Measurements from ENCODE around the gene E2F4.

E2F4 gene

DNA sequence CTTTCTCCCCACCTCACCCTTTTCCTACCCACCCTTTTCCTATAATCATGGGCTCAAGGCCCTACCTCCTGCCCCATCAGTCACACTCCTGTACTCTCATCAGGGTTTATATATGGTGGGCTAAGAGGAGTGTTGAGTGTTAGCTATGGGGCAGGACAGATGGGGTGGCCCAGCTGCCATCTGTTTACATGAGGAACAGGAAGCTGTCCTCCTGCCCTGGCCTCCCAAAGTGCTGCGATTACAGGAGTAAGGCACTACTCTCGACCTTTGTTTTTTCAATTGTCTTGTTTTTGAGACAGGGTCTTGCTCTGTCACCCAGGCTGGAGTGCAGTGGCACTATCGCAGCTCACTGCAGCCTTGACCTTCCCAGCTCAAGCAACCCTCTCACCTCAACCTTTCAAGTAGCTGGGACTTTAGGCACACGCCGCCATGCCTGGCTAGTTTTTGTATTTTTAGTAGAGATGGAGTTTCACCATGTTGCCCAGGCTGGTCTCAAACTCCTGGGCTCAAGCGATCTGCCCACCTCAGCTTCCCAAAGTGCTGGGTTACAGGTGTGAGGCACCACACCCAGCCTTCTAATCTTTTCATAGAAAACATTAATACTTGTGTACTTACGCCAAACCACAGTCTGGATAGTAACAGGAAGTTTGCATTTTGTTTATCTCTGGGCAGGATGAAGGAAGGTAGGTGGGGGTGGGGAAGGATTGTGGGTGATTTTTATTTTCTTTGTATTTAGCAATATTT, 33.9 kb upstream of the E2F4 start:
- no peak for DNase-seq

DNA sequence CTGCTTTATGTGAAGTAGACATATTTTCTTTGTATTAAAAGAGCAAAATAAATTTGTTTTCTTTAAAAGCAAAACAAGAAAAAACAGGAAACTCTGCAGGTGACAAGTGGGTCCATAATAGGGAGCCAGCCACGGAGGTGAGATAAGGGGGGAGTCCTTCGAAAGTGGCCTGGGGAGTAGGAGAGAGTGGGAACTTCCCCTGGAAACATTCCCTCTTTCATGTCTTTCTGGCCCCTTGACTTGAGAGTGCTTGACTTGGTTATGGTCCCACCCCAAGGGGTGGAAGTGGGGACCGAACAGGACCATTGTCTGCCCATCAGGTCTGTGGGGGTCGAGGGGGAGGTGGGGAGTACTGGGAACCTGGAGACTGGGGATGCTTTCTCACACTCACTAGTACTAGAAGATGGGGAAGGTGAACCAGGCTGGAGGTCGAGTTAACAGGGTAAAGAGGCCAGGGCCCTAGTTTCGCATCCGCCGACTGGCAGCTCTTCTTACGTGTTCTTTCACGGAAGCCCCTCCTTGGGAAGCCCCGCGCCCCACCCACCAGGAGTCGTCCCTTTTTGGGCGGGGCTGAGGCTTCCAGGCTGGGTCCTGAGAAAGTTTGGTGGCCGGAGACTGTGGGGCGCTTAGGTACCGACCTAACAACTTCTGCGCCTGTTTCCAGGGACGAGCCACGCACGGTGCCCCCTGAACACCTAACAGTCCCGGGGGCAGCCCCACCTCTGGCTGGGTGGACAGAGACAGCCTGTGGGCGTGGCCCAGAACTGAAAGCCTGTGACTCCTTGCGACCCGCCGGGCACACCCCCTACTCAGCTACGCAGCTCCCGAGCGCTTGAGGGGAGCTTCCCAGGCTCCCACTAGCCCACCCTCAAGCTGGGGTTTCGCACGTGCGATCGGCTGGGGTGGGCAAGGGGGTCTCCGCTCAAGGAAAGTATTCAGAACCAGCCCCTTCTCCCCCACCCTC, 33.0 kb upstream of the E2F4 start:
- peak; percentile 7 for DNase-seq

DNA sequence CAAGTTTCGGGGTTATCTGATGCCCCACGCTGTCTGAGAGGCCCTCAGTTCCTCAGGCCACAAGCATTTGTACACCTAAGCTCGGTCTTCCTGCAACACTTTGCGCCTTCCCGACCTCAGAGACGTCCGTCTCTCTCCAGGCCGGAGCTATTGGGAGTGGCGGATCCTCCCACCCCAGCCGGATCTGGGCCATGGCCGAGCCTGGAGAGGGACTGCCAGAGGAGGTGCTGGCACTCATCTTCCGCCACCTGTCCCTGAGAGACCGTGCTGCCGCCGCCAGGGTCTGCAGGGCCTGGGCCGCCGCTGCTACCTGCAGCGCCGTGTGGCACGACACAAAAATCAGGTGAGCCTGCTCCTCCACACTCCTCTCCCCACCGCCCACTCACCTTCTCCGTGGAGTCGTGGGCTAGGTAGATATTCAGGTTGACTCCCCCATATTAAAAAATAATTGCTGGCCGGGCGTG, 30.3 kb upstream of the E2F4 start:
- no peak for DNase-seq

DNA sequence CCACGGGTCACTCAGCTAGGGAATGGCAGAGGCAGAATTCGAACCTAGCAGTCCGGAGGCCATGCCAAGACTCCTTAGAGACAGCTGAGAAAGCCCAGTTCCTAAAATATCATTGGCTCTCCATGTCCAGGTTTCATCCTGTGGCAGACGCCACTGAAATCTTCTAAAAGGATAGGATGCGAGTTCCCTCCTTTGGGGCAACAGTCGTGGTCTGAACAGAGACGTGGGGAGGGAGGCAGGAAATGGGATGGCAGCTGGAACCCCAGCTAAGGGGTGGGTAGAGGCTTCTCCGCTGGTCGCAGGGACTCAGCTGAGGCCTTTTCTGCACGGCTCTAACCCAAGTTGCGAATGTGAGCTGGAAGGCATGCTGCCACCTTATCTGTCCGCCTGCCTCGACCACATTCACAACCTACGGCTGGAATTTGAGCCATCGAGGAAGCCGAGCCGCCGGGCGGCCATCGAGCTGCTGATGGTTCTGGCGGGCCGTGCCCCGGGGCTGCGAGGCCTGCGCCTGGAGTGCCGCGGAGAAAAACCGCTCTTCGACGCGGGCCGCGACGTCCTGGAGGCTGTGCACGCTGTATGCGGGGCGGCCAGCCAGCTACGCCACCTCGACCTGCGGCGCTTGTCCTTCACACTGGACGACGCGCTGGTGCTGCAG, 29.3 kb upstream of the E2F4 start:
- no peak for DNase-seq

DNA sequence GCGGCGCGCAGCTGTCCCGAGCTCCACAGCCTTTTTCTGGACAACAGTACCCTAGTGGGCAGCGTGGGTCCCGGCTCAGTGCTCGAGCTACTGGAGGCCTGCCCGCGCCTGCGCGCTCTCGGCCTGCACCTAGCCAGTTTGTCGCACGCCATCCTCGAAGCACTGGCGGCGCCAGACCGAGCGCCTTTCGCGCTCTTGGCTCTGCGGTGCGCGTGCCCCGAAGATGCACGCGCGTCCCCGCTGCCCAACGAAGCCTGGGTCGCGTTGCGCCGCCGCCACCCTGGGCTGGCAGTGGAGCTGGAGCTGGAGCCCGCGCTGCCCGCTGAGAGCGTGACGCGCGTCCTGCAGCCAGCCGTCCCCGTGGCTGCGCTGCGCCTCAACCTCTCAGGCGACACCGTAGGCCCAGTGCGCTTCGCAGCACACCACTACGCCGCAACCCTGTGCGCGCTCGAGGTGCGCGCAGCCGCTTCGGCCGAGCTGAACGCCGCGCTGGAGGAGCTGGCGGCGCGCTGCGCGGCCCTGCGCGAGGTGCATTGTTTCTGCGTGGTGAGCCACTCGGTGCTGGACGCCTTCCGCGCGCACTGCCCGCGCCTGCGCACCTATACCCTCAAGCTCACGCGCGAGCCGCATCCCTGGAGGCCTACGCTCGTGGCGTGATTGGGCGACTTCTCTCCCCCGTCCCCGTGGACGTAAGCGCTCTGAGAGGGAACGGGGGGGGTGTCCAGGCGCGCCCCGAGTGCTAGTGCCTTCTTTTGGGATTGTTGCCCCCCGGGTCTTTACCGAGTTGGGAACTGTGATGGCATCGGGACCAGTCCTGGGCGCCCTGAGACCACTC, 28.6 kb upstream of the E2F4 start:
- DNase-seq, result peak; percentile 49

DNA sequence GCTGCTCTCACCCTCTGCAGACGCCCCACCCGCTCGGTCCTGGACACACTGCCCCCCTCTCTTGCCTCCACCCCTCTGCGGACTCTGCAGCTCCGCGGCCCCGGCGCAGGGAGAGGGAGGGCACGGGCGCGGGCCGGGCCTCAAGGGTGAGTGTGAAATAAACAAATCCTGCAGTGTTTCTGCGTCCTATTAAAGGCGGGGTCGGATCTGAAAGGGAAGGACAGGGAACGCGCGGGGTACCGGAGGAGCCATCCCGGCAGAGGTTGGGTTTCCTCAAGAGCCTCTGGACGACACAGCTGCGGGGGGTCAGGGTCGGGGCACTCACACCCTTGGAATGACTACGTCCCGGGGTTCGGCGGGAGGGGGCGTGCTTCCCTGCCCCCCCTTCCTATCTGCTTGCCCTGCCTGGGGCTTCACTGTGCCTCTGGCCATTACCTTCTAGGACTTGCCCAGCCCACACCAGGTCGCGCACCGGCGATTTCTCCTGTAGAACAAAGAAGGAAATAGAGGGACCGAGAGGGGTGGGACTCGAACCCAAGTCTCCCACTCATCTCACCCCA, 27.9 kb upstream of the E2F4 start:
- no peak for DNase-seq

DNA sequence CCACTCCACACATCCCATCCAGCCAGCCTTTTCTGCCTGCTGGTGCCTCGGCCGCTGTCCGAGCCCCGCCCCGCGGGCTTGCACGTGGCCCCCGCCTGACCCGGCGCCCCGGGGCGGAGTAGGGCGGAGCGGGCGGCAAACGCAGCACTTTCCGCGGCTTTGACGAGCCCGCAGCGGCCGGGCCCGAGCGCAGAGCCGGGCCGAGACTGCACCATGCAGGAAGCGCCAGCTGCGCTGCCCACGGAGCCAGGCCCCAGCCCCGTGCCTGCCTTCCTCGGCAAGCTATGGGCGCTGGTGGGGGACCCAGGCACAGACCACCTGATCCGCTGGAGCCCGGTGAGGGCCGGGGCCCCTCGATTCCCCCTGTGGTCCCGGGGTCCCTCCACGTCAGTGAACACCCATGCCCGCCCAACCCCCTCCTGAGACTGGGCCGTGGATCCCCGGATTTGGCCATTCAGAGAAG, 27.3 kb upstream of the E2F4 start, which contains the start of gene HSF4:
Gene HSF4, plus strand, starts transcription at position 147 of the 463 bp plus-strand sequence. Its CDS starts 67 bp downstream, at position 214.
- DNase-seq, result no peak

DNA sequence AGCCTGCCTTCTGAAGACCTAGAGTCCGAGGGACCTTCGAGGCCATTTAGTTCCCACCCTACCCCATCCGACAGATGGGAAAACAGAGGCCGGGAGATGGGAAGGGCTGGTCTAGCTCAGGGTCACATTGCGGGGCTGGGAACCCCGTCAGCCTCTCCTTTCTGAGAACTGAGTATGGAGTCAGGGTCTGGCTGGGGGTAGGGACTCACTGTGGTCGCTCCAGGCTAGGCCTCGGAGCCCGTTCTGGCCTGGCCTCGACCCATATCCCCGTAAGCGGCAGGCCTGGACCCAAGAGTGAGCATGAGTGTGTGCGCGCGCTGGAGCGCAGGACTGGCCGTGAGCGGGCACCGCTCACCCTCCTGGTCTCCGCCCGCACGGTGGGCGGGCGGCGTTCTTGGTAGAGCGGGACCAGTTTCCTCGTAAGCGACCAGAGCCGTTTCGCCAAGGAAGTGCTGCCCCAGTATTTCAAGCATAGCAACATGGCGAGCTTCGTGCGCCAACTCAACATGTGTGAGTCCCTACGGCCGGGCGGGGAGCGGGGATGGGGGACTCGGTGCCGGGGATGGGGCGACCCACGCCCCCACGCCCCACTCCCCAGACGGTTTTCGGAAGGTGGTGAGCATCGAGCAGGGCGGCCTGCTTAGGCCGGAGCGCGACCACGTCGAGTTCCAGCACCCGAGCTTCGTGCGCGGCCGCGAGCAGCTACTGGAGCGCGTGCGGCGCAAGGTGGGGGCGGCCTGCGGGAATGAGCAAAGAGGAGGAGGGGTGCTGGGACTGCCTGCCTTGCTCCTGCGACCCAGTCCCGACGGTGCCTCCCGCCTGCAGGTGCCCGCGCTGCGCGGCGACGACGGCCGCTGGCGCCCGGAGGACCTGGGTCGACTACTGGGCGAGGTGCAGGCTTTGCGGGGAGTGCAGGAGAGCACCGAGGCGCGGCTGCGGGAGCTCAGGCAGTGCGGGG, 26.6 kb upstream of the E2F4 start:
- DNase-seq, result no peak

DNA sequence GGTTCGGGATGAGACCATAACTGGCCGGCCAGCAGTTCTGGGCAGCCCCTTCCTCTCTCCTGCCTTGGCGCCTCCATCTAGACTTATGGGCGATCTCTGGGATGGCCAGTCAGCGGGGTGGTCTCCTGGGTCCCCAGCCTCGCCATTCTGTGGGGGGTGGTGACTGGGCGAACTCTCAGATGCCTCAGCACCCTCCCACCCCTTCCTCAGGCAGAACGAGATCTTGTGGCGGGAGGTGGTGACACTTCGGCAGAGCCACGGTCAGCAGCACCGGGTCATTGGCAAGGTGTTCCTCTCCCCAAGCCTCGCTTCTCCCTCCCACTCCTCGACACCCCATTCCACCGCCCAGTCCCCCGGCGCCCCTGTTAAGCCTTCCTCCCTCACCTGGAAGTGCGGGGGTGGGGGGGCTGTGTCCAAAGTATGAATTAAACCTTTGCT, 25.8 kb upstream of the E2F4 start:
- DNase-seq, result no peak

DNA sequence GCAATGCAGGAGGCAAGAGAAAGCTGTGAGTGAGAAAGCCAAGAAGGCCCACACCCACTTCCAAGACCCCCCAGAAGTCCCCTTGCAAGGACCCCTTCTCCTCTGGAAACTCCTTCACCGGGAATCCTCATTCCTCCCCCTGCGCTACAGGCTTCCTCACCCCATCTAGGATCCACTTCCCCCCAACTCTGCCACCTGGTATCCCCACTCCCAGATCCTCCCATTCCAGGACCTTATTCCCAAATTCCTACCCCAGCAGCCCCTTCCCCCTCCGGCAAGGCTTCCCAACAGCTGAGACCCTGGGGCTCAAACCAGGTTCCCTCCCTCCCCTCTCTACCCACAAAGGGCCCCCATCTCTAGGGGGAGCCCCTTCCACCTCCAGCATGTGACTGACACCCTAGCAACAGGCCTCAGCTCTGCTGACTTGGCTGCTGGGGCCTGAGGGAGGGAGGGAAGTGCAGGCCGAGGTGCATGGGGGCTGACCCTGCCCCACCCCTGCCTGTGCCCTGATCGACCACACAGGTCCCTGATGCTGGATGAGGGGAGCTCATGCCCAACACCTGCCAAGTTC, 25.3 kb upstream of the E2F4 start:
- DNase-seq, result no peak

DNA sequence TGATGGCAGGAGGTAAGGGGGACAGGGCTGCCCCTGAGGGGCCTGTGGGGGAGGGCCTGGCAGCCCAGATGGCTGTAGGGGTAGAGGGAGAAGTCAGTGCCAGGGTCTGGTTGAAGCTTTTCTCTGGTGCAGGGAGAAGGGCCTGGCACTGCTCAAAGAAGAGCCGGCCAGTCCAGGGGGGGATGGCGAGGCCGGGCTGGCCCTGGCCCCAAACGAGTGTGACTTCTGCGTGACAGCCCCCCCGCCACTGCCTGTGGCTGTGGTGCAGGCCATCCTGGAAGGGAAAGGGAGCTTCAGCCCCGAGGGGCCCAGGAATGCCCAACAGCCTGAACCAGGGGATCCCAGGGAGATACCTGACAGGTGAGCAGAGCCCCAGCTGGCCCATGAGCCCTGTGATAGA, 24.4 kb upstream of the E2F4 start:
- DNase-seq, result no peak

DNA sequence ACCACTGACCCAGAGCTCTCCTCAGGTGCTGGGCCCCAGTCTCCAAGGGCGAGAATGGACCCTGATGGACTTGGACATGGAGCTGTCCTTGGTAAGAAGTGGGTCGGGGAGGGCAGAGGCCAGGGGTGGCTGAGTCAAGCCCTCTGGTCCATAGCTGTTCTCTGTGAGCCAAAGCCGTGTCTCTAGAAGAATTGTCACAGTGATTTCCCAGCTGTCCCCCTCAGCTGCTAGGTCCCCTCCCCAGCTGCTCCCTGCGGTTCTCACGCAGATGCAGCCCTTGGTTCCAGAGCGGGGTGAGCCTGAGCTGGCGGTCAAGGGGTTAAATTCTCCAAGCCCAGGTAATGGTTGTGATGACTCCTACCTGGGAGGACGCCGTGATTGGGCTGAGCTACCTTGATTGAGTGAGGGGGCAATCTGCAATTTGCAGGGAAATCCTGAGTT, 22.9 kb upstream of the E2F4 start:
- no peak for DNase-seq

DNA sequence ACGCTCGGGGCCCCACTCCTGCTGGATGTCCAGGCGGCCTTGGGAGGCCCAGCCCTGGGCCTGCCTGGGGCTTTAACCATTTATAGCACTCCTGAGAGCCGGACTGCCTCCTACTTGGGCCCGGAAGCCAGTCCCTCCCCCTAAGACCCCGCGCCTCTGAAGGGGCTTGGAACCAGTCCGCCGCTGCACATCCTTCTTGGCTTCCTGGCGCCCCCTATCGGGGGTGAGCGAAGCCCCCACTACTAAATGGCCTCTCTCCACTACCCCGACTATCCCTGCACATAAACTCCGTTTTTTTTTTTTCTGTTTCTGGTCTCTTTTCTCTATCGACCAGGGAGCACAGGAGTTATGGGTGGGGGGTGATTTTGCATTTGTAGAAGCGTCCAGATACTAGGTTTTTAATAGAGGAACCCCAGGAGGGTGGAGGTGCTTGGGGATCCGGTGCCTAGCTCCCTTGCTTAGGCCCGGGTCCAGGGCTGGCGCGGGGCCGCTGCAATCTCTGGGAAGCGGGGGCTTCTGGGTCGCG, 22.2 kb upstream of the E2F4 start:
- DNase-seq, result peak; percentile 5

DNA sequence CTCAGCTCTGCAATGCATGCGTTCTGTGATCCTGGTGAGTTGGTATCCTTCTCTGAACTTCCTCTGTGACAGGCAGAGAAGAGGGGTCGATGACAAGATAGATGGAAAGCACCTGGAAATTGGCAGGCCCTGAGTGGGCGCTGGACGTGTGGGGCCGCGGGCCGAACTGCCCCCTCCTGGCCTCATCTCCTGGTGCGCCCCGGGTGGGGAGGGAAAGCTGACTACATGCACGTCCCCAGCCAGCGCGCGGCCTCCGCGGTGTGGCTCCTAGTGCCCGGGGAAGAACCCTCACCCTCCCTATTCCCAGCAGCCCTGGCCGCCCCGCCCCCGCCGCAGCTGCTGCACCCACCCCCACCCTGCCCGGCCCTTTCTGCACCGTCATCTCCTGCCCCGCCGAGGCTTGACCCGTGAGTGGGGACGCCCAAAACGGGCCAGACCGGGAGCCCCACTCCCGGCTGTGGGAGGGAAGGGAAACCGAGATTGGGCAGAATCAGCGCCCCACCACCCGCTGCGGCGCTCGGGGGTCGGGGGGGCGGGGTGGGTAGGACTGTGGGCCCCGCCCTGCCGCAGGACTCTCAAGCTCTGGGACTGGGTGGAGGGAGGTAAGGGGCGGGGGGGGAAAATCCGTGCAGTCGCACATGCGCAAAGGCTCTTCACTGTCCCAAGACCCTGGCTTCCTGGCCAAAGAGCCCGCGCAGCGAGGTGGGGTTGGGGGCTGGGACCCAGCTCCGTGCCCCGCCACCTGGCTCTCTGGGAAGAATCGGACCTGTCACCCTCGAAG, 21.6 kb upstream of the E2F4 start, which contains the start of gene NOL3:
Gene NOL3, plus strand, starts transcription at position 371 of the 781 bp plus-strand sequence.
- peak; percentile 41 for DNase-seq

DNA sequence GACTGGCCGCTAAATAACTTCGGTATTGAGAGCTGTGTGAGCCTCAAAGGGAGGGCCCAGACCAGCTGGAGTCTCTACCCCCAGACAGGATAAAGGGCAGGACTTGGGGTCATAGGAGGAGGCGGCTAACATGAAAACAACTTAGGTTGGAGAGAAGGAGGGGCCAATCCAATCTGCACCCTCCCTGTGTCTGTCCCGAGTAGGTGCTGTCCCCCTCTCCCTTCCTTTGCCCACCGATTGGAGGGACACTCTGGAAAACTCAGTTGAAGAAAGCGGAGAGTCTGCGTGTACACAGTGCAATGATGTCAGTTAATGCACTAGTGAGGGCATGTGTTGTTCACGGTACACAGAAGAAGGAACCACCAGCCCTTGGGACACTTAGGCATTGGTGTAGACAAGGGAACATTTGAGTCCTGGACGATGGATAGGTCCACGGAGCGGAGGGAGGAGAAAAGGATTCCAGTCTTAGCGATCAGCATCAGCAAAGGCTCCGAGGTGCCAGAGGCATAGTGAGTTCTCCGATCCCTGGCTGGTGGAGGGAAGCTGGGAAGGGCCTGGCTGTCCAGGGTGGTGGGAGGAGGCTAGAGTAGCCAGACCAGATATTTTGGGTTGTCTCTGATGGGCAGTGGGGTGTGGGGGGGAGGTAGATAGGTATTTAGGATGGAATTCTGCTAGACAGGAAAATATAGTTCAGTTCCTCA, 20.9 kb upstream of the E2F4 start:
- DNase-seq, result no peak

DNA sequence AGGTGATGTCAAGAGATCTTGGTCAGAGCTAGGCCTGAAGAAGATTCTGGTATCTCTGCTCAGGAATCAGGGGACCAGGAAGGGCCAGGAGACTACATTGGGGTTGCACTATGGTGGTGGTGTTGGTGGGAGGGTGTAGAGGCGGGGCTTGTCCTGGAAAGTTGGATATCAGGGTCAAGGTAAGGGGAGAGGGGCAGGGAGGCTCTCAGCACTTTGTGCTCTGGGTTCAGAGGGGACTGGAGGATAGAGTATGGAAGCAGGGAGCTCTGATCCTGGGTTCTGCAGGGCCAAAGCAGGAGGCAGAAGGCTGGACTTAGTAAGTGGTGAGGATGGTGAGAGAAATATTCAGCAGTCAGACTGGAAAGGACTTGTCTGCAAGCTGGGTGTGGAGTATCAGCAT, 18.6 kb upstream of the E2F4 start:
- DNase-seq, result no peak

DNA sequence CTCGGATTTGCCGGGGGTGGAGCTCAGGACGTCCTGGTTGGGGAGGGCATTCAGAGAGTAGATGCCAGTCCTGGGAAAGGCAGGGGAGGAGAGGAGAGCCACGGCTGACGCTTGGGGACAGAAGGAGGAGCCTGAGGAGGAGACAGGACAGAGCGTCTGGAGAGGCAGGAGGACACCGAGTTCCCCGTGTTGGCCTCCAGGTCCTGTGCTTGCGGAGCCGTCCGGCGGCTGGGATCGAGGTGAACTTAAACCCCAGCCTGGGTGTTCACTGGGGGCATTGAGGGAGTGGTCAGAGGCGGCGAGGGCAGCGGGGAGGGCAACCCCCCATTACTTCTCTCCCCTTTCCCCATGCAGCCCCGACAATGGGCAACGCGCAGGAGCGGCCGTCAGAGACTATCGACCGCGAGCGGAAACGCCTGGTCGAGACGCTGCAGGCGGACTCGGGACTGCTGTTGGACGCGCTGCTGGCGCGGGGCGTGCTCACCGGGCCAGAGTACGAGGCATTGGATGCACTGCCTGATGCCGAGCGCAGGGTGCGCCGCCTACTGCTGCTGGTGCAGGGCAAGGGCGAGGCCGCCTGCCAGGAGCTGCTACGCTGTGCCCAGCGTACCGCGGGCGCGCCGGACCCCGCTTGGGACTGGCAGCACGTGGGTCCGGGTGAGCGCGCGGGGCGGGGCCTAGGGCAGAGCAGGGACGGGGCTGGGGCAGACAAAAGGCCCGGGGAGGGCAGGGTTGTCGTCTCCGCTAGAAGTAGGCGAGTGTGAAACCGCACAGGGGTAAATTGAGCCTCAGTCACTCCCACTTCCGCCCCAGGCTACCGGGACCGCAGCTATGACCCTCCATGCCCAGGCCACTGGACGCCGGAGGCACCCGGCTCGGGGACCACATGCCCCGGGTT, 17.9 kb upstream of the E2F4 start:
- peak; percentile 45 for DNase-seq
